Measurements from ENCODE around the gene UBE2D4. TPM values are rescaled to one million over a fixed set of nuclear protein-coding genes. Genes with fewer than 3 reads are reported as not detected.

Gene UBE2D4
- total RNA-seq = 14.3 TPM

DNA sequence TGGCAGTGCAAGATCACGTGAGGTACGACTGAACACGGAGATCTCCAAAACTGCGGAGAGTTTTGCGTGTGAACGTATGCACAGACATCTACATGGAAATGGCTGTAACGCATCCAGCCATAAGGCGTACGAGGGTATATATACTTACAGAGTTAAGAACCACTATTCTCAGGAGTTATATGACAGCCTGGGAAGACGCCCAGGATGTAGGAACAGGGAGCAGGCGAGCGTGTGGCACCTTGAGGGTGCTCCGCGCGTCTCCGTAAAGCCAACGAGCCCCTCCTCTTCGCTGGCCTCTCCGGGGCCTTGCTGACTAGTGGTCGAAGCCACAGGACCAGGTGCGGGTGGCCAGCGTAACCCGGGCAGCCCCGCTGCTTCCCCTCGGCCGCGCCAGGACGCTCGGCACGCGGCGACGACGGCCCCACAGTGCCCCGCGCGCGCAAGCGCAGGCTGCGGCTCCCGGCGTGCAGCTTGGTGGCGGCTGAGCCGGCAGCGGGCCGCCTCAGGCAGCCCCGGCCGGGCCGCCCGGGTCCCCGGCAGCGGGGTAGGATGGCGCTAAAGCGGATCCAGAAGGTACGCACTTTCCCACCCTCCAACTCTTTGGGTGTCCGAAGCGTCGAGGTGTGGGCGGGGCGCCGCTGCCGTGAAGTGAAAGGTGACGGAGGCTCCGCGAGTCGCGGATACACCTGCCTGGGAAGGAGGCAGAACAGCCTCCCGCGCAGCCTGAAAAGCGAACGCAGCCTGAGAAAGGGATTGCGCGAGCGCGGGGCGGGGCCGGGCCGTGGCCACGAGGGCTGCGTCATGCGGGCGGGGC is at the start of gene UBE2D4:
UBE2D4 (plus strand) TSS at position 453 of the 814 bp plus-strand sequence; CDS start at position 550, 97 bp downstream.

DNA sequence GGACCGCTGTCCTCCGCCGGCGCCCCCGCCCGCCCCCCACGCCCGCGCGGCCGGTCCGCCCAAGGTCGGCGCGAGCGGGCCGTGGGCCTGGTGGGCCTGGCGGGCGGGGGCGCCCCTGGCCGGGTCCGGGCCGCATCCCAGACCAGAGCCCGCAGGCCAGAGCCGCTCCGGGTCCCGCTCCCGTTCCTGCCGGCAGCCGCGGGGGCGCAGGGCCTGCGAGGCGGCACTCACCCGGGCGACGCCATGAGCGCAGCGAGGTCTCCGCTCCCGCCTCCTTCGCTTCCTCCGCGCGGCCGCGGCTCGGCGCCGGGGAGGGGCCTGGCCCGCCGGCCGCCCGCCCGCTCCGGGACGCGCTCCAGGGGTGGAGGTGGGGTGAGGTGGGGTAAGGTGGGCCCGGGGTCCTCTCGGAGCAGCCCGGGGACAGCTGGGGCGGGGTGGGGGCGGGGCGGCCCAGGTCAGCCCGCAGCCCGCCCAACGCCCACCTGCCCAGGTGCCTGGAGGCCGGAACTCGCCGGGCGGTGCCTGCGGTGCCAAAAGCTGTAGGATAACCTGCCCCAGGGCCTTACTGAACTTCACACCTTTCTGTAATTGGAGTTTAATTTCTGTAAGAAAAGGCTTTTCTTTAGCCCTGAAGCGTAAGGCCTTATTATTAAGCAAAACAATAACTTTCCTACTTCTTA is 19.8 kb upstream of the UBE2D4 start, which contains the start of gene URGCP:
URGCP (minus strand) TSS at position 266 of the 680 bp plus-strand sequence; CDS start at position 245, 21 bp downstream.

DNA sequence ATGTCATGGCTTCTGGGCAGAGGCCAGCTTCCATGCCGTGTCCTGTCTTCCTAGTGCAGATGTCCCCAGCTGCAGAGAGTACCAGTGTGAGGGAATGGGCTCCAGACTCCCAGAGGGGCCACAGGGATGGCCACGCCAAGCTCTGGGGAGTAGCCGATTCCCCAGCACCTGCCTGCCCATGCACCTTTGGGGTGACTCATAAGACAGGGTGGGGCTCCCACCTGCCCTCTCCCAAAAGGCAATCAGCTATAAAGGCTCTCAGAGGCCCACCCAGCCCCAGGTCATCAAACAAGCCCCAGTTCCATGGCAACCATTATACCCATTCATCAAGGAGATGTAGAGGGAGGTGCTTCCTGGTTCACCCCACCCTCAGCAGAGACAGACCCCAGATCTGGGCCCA is 71.3 kb downstream of the UBE2D4 start, which contains the start of gene SPDYE1:
SPDYE1 (plus strand) TSS at position 366 of the 400 bp plus-strand sequence. CDS start 2,053 bp downstream, outside the sequence.

Other genes with a start within 250 kb of the UBE2D4 start
- gene COA1, start 196.9 kb upstream of the UBE2D4 start, total RNA-seq = 61.6 TPM
- gene BLVRA, start 167.8 kb upstream of the UBE2D4 start, total RNA-seq = 16.8 TPM
- 34.1 TPM for gene MRPS24, start 56.9 kb upstream of the UBE2D4 start, total RNA-seq
- gene URGCP, start 19.8 kb upstream of the UBE2D4 start, total RNA-seq = 34.8 TPM
- not detected for gene SPDYE1, start 71.5 kb downstream of the UBE2D4 start, total RNA-seq
- gene DBNL, start 118.3 kb downstream of the UBE2D4 start, total RNA-seq = 56.1 TPM
- gene PGAM2, start 139.1 kb downstream of the UBE2D4 start, total RNA-seq = 16.4 TPM
- 8.8 TPM for gene POLM, start 156.1 kb downstream of the UBE2D4 start, total RNA-seq
- 9.7 TPM for gene AEBP1, start 177.9 kb downstream of the UBE2D4 start, total RNA-seq
- gene POLD2, start 197.1 kb downstream of the UBE2D4 start, total RNA-seq = 52.6 TPM
- gene MYL7, start 214.9 kb downstream of the UBE2D4 start, total RNA-seq = not detected

Measured in diencephalon (tissue), 1 donor.